ENCODE measurements around the gene XDH.

XDH gene

GRCh38 chr2:31327505-31327904, 87.0 kb downstream of the XDH start:
- no peak for DNase-seq

- DNase-seq, result peak in 1 of 3 experiments; percentile 58
Observed at GRCh38 chr2:31324016-31324633, 90.4 kb downstream of the XDH start.

- no peak for DNase-seq
Observed at GRCh38 chr2:31322371-31322770, 92.2 kb downstream of the XDH start.

GRCh38 chr2:31319406-31320175, 95.0 kb downstream of the XDH start:
- DNase-seq, result peak in 2 of 3 experiments; percentile 48 to 82

GRCh38 chr2:31318361-31319336, 95.9 kb downstream of the XDH start:
- DNase-seq, result peak in 1 of 3 experiments; percentile 47

- peak in 1 of 3 experiments; percentile 17 for DNase-seq
Observed at GRCh38 chr2:31317396-31317795, 97.1 kb downstream of the XDH start.

- DNase-seq, result no peak
Observed at GRCh38 chr2:31314761-31315160, 99.8 kb downstream of the XDH start.

GRCh38 chr2:31312898-31313297, 101.6 kb downstream of the XDH start:
- DNase-seq, result no peak

- DNase-seq, result no peak
Observed at GRCh38 chr2:31304816-31305215, 109.7 kb downstream of the XDH start.

GRCh38 chr2:31302940-31303563, 111.5 kb downstream of the XDH start:
- DNase-seq, result no peak

- no peak for DNase-seq
Observed at GRCh38 chr2:31300309-31300708, 114.2 kb downstream of the XDH start.

GRCh38 chr2:31299547-31299946, 115.0 kb downstream of the XDH start:
- DNase-seq, result no peak

GRCh38 chr2:31297751-31298150, 116.8 kb downstream of the XDH start:
- no peak for DNase-seq

GRCh38 chr2:31296641-31297287, 117.8 kb downstream of the XDH start:
- no peak for DNase-seq

- DNase-seq, result no peak
Observed at GRCh38 chr2:31294196-31294595, 120.3 kb downstream of the XDH start.

GRCh38 chr2:31287654-31288053, 126.9 kb downstream of the XDH start:
- DNase-seq, result no peak

GRCh38 chr2:31286961-31287550, 127.5 kb downstream of the XDH start:
- no peak for DNase-seq

GRCh38 chr2:31286230-31286629, 128.3 kb downstream of the XDH start:
- no peak for DNase-seq

Measured in NCI-H1417 (cell line).